Activated naive CD8-positive, alpha-beta T cell treated with anti-CD3 and anti-CD28 coated beads, Interleukin-2, amount 50 U/mL, for 24 hours (primary cell): ENCODE data around the gene NHLRC4.

ENCODE experiments used
- ATAC-seq: fragments of 150-1000 bp; cut with Tn5 transposase; one replicate; pipeline ENCODE4 v1.10.0; 2021
- DNase-seq: peaks from one replicate; pipeline ENCODE4 v3.0.0; 2021
- H3K27ac Mint-ChIP-seq: one replicate; pipeline ENCODE4 v1.8.0; 2021; ENCODE audit warnings: mild to moderate bottlenecking, mixed read lengths
- H3K27me3 Mint-ChIP-seq: one replicate; pipeline ENCODE4 v1.8.0; 2021; ENCODE audit warnings: mixed read lengths
- H3K36me3 Mint-ChIP-seq: one replicate; pipeline ENCODE4 v1.8.0; 2021; ENCODE audit warnings: low read depth, mixed read lengths
- H3K4me1 Mint-ChIP-seq: one replicate; pipeline ENCODE4 v1.8.0; 2021; ENCODE audit warnings: mixed read lengths
- H3K4me3 Mint-ChIP-seq: one replicate; pipeline ENCODE4 v1.8.0; 2021; ENCODE audit warnings: mild to moderate bottlenecking, moderate library complexity, mixed read lengths
- H3K9me3 Mint-ChIP-seq: one replicate; pipeline ENCODE4 v1.8.0; 2021; ENCODE audit warnings: mixed read lengths

The NHLRC4 gene

GRCh38 chr16:566475-567372 lies at the start of gene NHLRC4:
TSS of gene NHLRC4 (plus strand) at chr16:567005. CDS start at chr16:568048, 1,043 bp downstream.
- H3K27ac Mint-ChIP-seq: peak within 1 kb of the TSS; percentile 59
- peak; percentile 31 for ATAC-seq
- DNase-seq: peak; percentile 59
- peak within 1 kb of the TSS; percentile 4 for H3K4me3 Mint-ChIP-seq
- H3K36me3 Mint-ChIP-seq: no peaks in the 10 kb centered on the region
- peaks cover 28% of the 10 kb centered on the region for H3K4me1 Mint-ChIP-seq
- H3K9me3 Mint-ChIP-seq: no peaks in the 10 kb centered on the region
- peaks cover 6% of the 10 kb centered on the region for H3K27me3 Mint-ChIP-seq

- no peak overlapping the region for H3K27ac Mint-ChIP-seq
- peaks cover 6% of the 10 kb centered on the region for H3K4me1 Mint-ChIP-seq
- no peaks in the 10 kb centered on the region for H3K36me3 Mint-ChIP-seq
- ATAC-seq (no peak), DNase-seq (no peak)
- H3K9me3 Mint-ChIP-seq: no peaks in the 10 kb centered on the region
- no peak overlapping the region for H3K4me3 Mint-ChIP-seq
- H3K27me3 Mint-ChIP-seq: no peaks in the 10 kb centered on the region
Measured at GRCh38 chr16:518858-519257, 47.9 kb upstream of the NHLRC4 start.

GRCh38 chr16:519425-519824 lies 47.4 kb upstream of the NHLRC4 start:
- Mint-ChIP-seq H3K9me3 (no peaks in the 10 kb centered on the region), H3K36me3 (no peaks in the 10 kb centered on the region), H3K4me1 (peaks cover 11% of the 10 kb centered on the region), H3K27me3 (no peaks in the 10 kb centered on the region), H3K4me3 (no peak overlapping the region), H3K27ac (no peak overlapping the region)
- no peak for ATAC-seq
- DNase-seq: no peak

- Mint-ChIP-seq H3K27ac (no peak overlapping the region), H3K27me3 (no peaks in the 10 kb centered on the region), H3K4me3 (no peak overlapping the region), H3K36me3 (no peaks in the 10 kb centered on the region), H3K4me1 (peaks cover 17% of the 10 kb centered on the region), H3K9me3 (no peaks in the 10 kb centered on the region)
- no peak for DNase-seq
- ATAC-seq: no peak
Measured at GRCh38 chr16:519841-520687, 46.7 kb upstream of the NHLRC4 start.

- H3K4me1 Mint-ChIP-seq: peaks cover 25% of the 10 kb centered on the region
- H3K4me3 Mint-ChIP-seq: no peak overlapping the region
- H3K27ac Mint-ChIP-seq: no peak overlapping the region
- ATAC-seq: no peak
- H3K9me3 Mint-ChIP-seq: no peaks in the 10 kb centered on the region
- no peaks in the 10 kb centered on the region for H3K27me3 Mint-ChIP-seq
- no peak for DNase-seq
- H3K36me3 Mint-ChIP-seq: peaks cover 4% of the 10 kb centered on the region
Measured at GRCh38 chr16:520847-521246, 46.0 kb upstream of the NHLRC4 start.

- Mint-ChIP-seq H3K27me3 (no peaks in the 10 kb centered on the region), H3K4me3 (no peak overlapping the region), H3K27ac (no peak overlapping the region), H3K4me1 (peaks cover 28% of the 10 kb centered on the region), H3K9me3 (no peaks in the 10 kb centered on the region), H3K36me3 (peaks cover 4% of the 10 kb centered on the region)
- ATAC-seq (no peak), DNase-seq (no peak)
Measured at GRCh38 chr16:521381-522210, 45.2 kb upstream of the NHLRC4 start.

GRCh38 chr16:522320-523096 lies 44.3 kb upstream of the NHLRC4 start:
- no peak for ATAC-seq
- no peaks in the 10 kb centered on the region for H3K27me3 Mint-ChIP-seq
- no peak overlapping the region for H3K4me3 Mint-ChIP-seq
- H3K27ac Mint-ChIP-seq: no peak overlapping the region
- H3K4me1 Mint-ChIP-seq: peaks cover 29% of the 10 kb centered on the region
- no peaks in the 10 kb centered on the region for H3K9me3 Mint-ChIP-seq
- DNase-seq: no peak
- peaks cover 4% of the 10 kb centered on the region for H3K36me3 Mint-ChIP-seq

GRCh38 chr16:523097-523741 lies 43.6 kb upstream of the NHLRC4 start:
- H3K27ac Mint-ChIP-seq: peak overlapping the region; percentile 56
- H3K4me1 Mint-ChIP-seq: peaks cover 29% of the 10 kb centered on the region
- H3K27me3 Mint-ChIP-seq: no peaks in the 10 kb centered on the region
- ATAC-seq (no peak), DNase-seq (no peak)
- no peak overlapping the region for H3K4me3 Mint-ChIP-seq
- H3K36me3 Mint-ChIP-seq: peaks cover 4% of the 10 kb centered on the region
- H3K9me3 Mint-ChIP-seq: no peaks in the 10 kb centered on the region

- H3K36me3 Mint-ChIP-seq: peaks cover 11% of the 10 kb centered on the region
- DNase-seq (no peak), ATAC-seq (no peak)
- H3K4me1 Mint-ChIP-seq: peaks cover 37% of the 10 kb centered on the region
- peak overlapping the region; percentile 90 for H3K4me3 Mint-ChIP-seq
- peak overlapping the region; percentile 56 for H3K27ac Mint-ChIP-seq
- H3K27me3 Mint-ChIP-seq: no peaks in the 10 kb centered on the region
- H3K9me3 Mint-ChIP-seq: no peaks in the 10 kb centered on the region
Measured at GRCh38 chr16:524274-525040, 42.3 kb upstream of the NHLRC4 start.

- no peak for ATAC-seq
- H3K4me1 Mint-ChIP-seq: peaks cover 43% of the 10 kb centered on the region
- no peaks in the 10 kb centered on the region for H3K27me3 Mint-ChIP-seq
- H3K36me3 Mint-ChIP-seq: peaks cover 11% of the 10 kb centered on the region
- no peak for DNase-seq
- H3K9me3 Mint-ChIP-seq: no peaks in the 10 kb centered on the region
- peak overlapping the region; percentile 90 for H3K4me3 Mint-ChIP-seq
- peak overlapping the region; percentile 99 for H3K27ac Mint-ChIP-seq
Measured at GRCh38 chr16:525123-525519, 41.7 kb upstream of the NHLRC4 start.

GRCh38 chr16:525520-526180 lies 41.2 kb upstream of the NHLRC4 start:
- no peaks in the 10 kb centered on the region for H3K27me3 Mint-ChIP-seq
- peak overlapping the region; percentile 90 for H3K4me3 Mint-ChIP-seq
- no peaks in the 10 kb centered on the region for H3K9me3 Mint-ChIP-seq
- peaks cover 11% of the 10 kb centered on the region for H3K36me3 Mint-ChIP-seq
- peak overlapping the region; percentile 99 for H3K27ac Mint-ChIP-seq
- peak; percentile 72 for ATAC-seq
- DNase-seq: peak; percentile 72
- H3K4me1 Mint-ChIP-seq: peaks cover 46% of the 10 kb centered on the region

- H3K36me3 Mint-ChIP-seq: peaks cover 11% of the 10 kb centered on the region
- no peaks in the 10 kb centered on the region for H3K9me3 Mint-ChIP-seq
- DNase-seq (no peak), ATAC-seq (no peak)
- H3K4me3 Mint-ChIP-seq: peak overlapping the region; percentile 90
- no peaks in the 10 kb centered on the region for H3K27me3 Mint-ChIP-seq
- H3K4me1 Mint-ChIP-seq: peaks cover 48% of the 10 kb centered on the region
- H3K27ac Mint-ChIP-seq: peak overlapping the region; percentile 99
Measured at GRCh38 chr16:526181-527014, 40.4 kb upstream of the NHLRC4 start.
